Stomach (tissue), 9 donors: ENCODE measurements around the gene AIFM3. TPM values are rescaled to one million over a fixed set of nuclear protein-coding genes. Genes with fewer than 3 reads are reported as not detected.

Experiments
- DNase-seq, 2 donors: peaks; one replicate each; pipeline versions ENCODE4 v3.0.0 to v3.0.0-alpha.2; 2013 to 2019
- H3K27ac ChIP-seq, 5 donors: fragments of 200-600 bp in 4 of 5; sonication (generic) in 4 of 5; one replicate each; pipeline ENCODE4 v1.5.1; 2013 to 2019; ENCODE audit warnings: mild to moderate bottlenecking in 1 of 5, moderate library complexity in 1 of 5
- H3K27me3 ChIP-seq, 3 donors: fragments of 200-600 bp; sonication (generic); one replicate each; pipeline ENCODE4 v1.5.1; 2017 to 2019; ENCODE audit warnings: mixed run types in 1 of 3
- H3K36me3 ChIP-seq, 4 donors: fragments of 200-600 bp; sonication (generic); 1 replicate in 3 of 4; 2 replicates in 1 of 4; pipeline ENCODE4 v1.5.1; 2016 to 2019
- H3K4me1 ChIP-seq, 4 donors: fragments of 200-600 bp; sonication (generic); one replicate each; pipeline ENCODE4 v1.5.1; 2016 to 2019
- H3K4me3 ChIP-seq, 4 donors: fragments of 200-600 bp; sonication (generic) in 3 of 4; one replicate each; pipeline ENCODE4 v1.5.1; 2016 to 2019; ENCODE audit warnings: mild to moderate bottlenecking in 1 of 4
- H3K9me3 ChIP-seq, 4 donors: fragments of 200-600 bp; sonication (generic); one replicate each; pipeline ENCODE4 v1.5.1; 2016 to 2019
- EP300 ChIP-seq: sonication (generic); formaldehyde crosslinking; IDR thresholded peaks from one replicate; pipeline ENCODE4 v1.6.1; 2017; ENCODE audit warnings: antibody characterized with exemption
- POLR2A ChIP-seq, 4 donors: fragments of 450-650 bp; IDR thresholded peaks; one replicate each; pipeline ENCODE4 v1.6.1; 2016; ENCODE audit warnings: antibody characterized with exemption in 4 of 4, control low read depth in 2 of 4, mild to moderate bottlenecking in 1 of 4, moderate library complexity in 1 of 4
- POLR2AphosphoS5 ChIP-seq, 3 donors: sonication (generic); formaldehyde crosslinking; IDR thresholded peaks; one replicate each; pipeline ENCODE4 v1.6.1; 2016; ENCODE audit warnings: antibody characterized with exemption in 3 of 3
- WGBS, 5 donors: extraction: QIAGEN DNeasy Blood & Tissue Kit in 3 of 5; methylation state at CpG; one replicate each; pipeline versions ENCODE4 v1.1.5 to v1.1.7; 2013 to 2018; 5-methylcytosine and 5-hydroxymethylcytosine counted together
- intact Hi-C: fragments of 100-400 bp; cut with DNase I; formaldehyde crosslinking; loops from one replicate; pipeline ENCODE4 v1.15.1; 2023; ENCODE audit warnings: low total_unique reads
- polyA plus RNA-seq, 3 donors: library from polyadenylated mRNA; stranded (reverse); fragments of 200-250 nt; gene quantifications; one replicate each; pipeline ENCODE4 v1.2.3, GENCODE V29; 2013
- total RNA-seq, 5 donors: library from RNA; depleted of rRNA; stranded (reverse); fragments of >200 nt; gene quantifications; one replicate each; pipeline versions ENCODE4 v1.1.0 to v1.2.3, GENCODE V29; 2014 to 2016
- TF ChIP-seq, protein P1 (sequence below), 7 experiments: fragments of 450-650 bp in 4 of 7; fragments of 200-600 bp in 3 of 7; sonication (generic) in 3 of 7; IDR thresholded peaks; one replicate each; pipeline ENCODE4 v1.5.1; 2016 to 2019; ENCODE audit warnings: antibody characterized with exemption in 7 of 7, control low read depth in 2 of 7, mild to moderate bottlenecking in 1 of 7
- donor health status: healthy with polysubstance abuse.
- donor health status: Bipolar disorder and iron deficiency.
- donor health status: healthy.

AIFM3 gene
- total and polyA plus RNA-seq, 8 donors, result 0.55 to 157 (median 2.1) TPM; not detected in 3

DNA sequence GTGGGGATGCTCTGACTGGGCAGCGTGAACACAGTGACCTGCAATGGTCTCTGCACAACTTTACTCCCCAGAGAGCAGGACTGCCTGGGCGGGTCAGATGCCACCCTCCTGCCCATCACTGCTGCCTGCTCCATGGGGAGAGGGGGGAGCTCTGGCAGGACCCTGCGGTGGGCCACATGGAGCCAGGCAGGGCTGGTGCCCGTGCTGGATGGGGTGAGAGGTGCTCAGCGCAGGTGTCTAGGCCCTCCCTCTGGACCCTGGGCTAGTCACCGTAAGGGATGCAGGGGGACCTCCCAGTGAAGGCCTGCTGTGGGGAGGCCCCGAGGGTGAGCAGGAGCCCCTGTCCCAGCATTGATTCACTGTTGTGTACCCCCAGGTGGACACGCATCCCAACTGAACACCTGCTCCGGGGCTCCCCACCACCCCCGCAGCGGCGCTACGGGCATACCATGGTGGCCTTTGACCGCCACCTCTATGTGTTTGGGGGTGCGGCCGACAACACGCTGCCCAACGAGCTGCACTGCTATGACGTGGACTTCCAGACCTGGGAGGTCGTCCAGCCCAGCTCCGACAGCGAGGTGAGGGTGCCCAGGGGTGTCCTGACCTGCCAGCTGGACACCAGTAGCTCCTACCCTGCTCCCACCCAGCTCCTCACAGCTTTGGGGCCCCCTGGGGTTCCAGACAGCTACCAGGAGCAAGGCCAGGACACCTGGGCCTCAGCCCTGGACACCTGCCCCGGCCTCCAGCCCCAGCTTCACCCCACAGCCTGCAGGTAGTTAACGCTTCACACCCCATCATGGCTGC lies 24.4 kb downstream of the AIFM3 start:
- Histone ChIP-seq H3K9me3 (no peaks in the 10 kb centered on the region), H3K27me3 (no peaks in the 10 kb centered on the region), H3K27ac (no peak overlapping the region), H3K4me3 (no peak overlapping the region), H3K36me3 (peaks cover 35 to 99% (median 90%) of the 10 kb centered on the region in 4 donors), H3K4me1 (no peaks in the 10 kb centered on the region)
- DNase-seq, result no peak
- TF ChIP-seq POLR2AphosphoS5 (IDR thresholded peaks at IDR 0.05) (no peak), EP300 (no peak), POLR2A (IDR thresholded peaks at IDR 0.05) (no peak)
- TF ChIP-seq, protein P1, sequence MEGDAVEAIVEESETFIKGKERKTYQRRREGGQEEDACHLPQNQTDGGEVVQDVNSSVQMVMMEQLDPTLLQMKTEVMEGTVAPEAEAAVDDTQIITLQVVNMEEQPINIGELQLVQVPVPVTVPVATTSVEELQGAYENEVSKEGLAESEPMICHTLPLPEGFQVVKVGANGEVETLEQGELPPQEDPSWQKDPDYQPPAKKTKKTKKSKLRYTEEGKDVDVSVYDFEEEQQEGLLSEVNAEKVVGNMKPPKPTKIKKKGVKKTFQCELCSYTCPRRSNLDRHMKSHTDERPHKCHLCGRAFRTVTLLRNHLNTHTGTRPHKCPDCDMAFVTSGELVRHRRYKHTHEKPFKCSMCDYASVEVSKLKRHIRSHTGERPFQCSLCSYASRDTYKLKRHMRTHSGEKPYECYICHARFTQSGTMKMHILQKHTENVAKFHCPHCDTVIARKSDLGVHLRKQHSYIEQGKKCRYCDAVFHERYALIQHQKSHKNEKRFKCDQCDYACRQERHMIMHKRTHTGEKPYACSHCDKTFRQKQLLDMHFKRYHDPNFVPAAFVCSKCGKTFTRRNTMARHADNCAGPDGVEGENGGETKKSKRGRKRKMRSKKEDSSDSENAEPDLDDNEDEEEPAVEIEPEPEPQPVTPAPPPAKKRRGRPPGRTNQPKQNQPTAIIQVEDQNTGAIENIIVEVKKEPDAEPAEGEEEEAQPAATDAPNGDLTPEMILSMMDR (IDR thresholded peaks at IDR 0.05), result no peak
- WGBS, 5 donors, result 89 to 95% (median 93%) methylated on average over 10 to 24 of the region's 24 CpGs
- intact Hi-C loops, result no loop called here

DNA sequence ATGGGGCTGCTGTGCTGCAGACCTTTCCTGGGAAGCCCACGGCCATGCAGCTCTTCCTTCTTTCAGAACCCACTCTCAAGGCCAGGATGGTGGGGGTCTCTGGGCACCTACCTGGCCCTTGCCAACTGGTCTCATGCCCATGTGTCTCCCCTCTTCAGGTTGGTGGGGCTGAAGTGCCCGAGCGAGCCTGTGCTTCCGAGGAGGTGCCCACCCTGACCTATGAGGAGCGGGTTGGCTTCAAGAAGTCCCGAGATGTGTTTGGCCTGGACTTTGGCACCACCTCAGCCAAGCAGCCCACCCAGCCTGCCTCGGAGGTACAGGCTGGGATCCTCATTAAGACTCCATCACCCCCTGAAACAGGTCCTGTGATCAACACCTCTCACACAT lies 25.0 kb downstream of the AIFM3 start:
- peaks cover 35 to 99% (median 90%) of the 10 kb centered on the region in 4 donors for H3K36me3 ChIP-seq
- no peaks in the 10 kb centered on the region for H3K27me3 ChIP-seq
- TF ChIP-seq POLR2AphosphoS5 (IDR thresholded peaks at IDR 0.05), result no peak
- TF ChIP-seq, protein P1 (IDR thresholded peaks at IDR 0.05), result no peak
- TF ChIP-seq POLR2A (IDR thresholded peaks at IDR 0.05), result no peak
- TF ChIP-seq EP300, result no peak
- no peaks in the 10 kb centered on the region for H3K9me3 ChIP-seq
- H3K27ac ChIP-seq, result no peak overlapping the region
- no peaks in the 10 kb centered on the region for H3K4me1 ChIP-seq
- intact Hi-C loops, result no loop called here
- WGBS, 5 donors, result 84 to 96% (median 86%) methylated on average over 5 to 7 of the region's 7 CpGs
- DNase-seq, result no peak
- H3K4me3 ChIP-seq, result no peak overlapping the region

DNA sequence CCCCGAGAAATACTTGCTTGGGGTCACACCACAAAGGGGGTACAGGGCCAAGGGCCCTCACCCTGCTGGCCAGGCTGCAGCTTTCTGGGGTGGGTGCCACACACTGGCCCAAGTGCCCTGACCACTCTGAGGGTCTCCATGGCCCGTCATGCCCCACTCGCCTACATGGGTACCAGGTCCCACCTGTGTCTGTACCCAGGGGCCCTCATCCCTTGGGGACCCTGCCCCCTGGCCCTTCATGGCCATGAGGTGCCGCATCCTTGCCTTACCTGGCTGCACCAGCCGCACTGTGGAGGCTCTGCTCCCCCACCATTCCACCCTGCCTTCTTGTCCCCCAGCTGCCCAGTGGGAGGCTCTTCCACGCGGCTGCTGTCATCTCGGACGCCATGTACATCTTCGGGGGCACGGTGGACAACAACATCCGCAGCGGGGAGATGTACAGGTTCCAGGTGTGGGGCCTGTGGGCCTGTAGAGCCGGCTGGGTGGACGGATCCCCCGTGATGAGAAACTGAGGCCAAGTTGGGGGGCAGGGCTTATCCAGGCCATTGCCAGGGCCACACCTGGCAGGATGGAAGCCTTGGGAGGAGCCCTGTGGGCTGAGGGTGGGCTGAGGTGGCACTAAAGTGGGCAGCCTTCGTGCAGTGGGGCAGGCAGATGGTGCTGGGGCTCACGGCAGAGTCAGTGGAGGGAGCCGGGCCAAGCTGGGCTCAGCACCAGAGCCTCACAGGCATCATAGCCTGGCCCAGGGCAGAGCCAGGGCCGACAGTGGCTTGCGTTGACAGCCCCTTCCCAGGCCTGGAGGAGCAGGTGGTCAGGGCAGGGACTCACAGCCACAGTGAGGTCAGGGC lies 25.6 kb downstream of the AIFM3 start:
- no peak for TF ChIP-seq POLR2AphosphoS5 (IDR thresholded peaks at IDR 0.05)
- TF ChIP-seq, protein P1 (IDR thresholded peaks at IDR 0.05), result no peak
- no peak for TF ChIP-seq POLR2A (IDR thresholded peaks at IDR 0.05)
- no peak for TF ChIP-seq EP300
- peaks cover 31 to 99% (median 90%) of the 10 kb centered on the region in 4 donors for H3K36me3 ChIP-seq
- intact Hi-C loops, result no loop called here
- H3K27me3 ChIP-seq, result no peaks in the 10 kb centered on the region
- H3K9me3 ChIP-seq, result no peaks in the 10 kb centered on the region
- WGBS, 5 donors, result 85 to 91% (median 91%) methylated on average over 15 to 21 of the region's 21 CpGs
- no peak overlapping the region for H3K27ac ChIP-seq
- H3K4me1 ChIP-seq, result no peaks in the 10 kb centered on the region
- DNase-seq, result no peak
- H3K4me3 ChIP-seq, result no peak overlapping the region

DNA sequence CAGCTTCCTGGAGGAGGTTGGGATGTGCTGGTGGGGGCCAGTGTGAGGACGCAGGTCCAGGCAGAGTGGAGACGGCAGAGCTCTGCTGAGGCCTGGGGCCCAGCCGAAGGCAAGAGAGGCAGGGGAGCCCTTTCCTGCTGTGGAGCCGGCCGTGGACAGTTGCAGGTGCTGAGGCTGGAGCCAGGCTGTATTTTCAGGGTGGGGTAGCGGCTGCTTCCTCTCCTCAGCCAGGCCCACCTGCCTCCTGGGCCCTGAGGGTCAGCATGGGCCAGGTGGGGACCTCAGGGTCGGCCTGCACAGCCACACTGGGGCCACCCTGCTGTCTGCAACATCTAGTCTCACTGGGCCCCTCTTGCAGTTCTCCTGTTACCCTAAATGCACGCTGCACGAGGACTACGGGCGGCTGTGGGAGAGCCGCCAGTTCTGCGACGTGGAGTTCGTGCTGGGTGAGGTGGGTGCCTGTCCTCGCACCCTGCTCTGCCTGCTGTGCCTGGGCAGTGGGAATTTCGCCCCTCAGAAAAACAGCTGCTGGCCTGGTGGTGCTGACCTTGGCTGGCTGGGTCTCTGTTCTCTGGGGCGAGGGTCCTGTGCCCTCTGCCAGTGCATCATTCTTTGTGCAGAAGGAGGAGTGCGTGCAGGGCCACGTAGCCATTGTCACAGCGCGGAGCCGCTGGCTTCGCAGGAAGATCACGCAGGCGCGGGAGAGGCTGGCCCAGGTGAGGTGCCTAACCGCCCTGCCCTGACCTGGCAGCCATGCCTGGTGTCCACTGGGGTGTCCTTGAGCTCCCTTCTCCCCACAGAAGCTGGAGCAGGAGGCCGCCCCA lies 26.5 kb downstream of the AIFM3 start:
- H3K27ac ChIP-seq, result no peak overlapping the region
- intact Hi-C loops, result no loop called here
- peaks cover 23 to 99% (median 90%) of the 10 kb centered on the region in 4 donors for H3K36me3 ChIP-seq
- DNase-seq, result no peak
- H3K9me3 ChIP-seq, result no peaks in the 10 kb centered on the region
- no peak overlapping the region for H3K4me3 ChIP-seq
- H3K4me1 ChIP-seq, result peaks cover 0 to 4% (median 1%) of the 10 kb centered on the region in 4 donors
- no peaks in the 10 kb centered on the region for H3K27me3 ChIP-seq
- TF ChIP-seq POLR2A (IDR thresholded peaks at IDR 0.05) (no peak), POLR2AphosphoS5 (IDR thresholded peaks at IDR 0.05) (no peak), EP300 (no peak)
- TF ChIP-seq, protein P1 (IDR thresholded peaks at IDR 0.05), result no peak
- 92 to 98% (median 96%) methylated on average over 19 to 29 of the region's 29 CpGs for WGBS, 5 donors
